WERI-Rb-1 (cell line): ENCODE data around the gene ZDHHC19.
"Not testable (repeated sequence)": the region's sequence is repeated elsewhere in the genome, so short reads cannot be mapped to it uniquely, and the experiment has no call there.

ENCODE experiments used
- DNase-seq: peaks from one replicate; pipeline ENCODE4 v3.0.0-alpha.2; 2020
- H3K27ac ChIP-seq: fragments of 250-450 bp; sonication (Bioruptor Pico); 2 replicates; pipeline ENCODE4 v1.5.1; 2020; ENCODE audit warnings: mild to moderate bottlenecking, moderate library complexity
- H3K27me3 ChIP-seq: fragments of 250-450 bp; sonication (Bioruptor Pico); 2 replicates; pipeline ENCODE4 v1.5.1; 2021; ENCODE audit warnings: mild to moderate bottlenecking, low read depth, moderate library complexity; ENCODE audit not compliant: insufficient read depth, severe bottlenecking
- H3K36me3 ChIP-seq: fragments of 250-450 bp; sonication (Bioruptor Pico); 2 replicates; pipeline ENCODE4 v1.5.1; 2020; ENCODE audit warnings: mild to moderate bottlenecking, moderate library complexity
- H3K4me3 ChIP-seq: 2 replicates; pipeline ENCODE4 v1.5.1; 2011; ENCODE audit warnings: low read depth, mild to moderate bottlenecking, control low read depth, low read length
- H3K9me3 ChIP-seq: fragments of 250-450 bp; sonication (Bioruptor Pico); 2 replicates; pipeline ENCODE4 v1.5.1; 2021; ENCODE audit warnings: mild to moderate bottlenecking, moderate library complexity; ENCODE audit not compliant: severe bottlenecking
- TF ChIP-seq, protein P1 (sequence below): IDR thresholded peaks from 2 replicates; pipeline ENCODE4 v1.5.1; 2011; ENCODE audit warnings: low read depth, mild to moderate bottlenecking, control low read depth, inconsistent platforms, low read length

ZDHHC19 gene

DNA sequence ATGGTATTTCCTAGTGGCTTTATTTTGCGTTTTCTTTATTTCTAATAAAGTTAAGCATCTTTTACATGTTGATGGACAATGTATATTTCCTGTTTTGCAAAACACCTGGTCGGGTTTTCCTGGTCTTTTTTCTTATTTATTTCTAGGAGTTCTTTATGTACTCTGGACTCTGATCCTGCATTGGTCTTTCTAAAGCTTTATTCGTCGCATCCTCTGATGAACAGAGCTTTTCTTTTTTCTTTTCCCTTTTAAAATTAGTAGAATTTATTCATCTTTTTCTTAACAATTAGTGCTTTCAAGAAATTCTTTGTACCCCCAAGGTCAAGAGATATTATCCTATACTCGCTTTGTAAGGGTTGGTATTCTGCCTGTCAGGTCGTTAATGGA, 32.2 kb downstream of the ZDHHC19 start:
- no peaks in the 10 kb centered on the region for H3K36me3 ChIP-seq
- H3K27ac ChIP-seq: no peak overlapping the region
- DNase-seq: no peak
- H3K27me3 ChIP-seq: no peaks in the 10 kb centered on the region
- no peak overlapping the region for H3K4me3 ChIP-seq
- TF ChIP-seq, protein P1, sequence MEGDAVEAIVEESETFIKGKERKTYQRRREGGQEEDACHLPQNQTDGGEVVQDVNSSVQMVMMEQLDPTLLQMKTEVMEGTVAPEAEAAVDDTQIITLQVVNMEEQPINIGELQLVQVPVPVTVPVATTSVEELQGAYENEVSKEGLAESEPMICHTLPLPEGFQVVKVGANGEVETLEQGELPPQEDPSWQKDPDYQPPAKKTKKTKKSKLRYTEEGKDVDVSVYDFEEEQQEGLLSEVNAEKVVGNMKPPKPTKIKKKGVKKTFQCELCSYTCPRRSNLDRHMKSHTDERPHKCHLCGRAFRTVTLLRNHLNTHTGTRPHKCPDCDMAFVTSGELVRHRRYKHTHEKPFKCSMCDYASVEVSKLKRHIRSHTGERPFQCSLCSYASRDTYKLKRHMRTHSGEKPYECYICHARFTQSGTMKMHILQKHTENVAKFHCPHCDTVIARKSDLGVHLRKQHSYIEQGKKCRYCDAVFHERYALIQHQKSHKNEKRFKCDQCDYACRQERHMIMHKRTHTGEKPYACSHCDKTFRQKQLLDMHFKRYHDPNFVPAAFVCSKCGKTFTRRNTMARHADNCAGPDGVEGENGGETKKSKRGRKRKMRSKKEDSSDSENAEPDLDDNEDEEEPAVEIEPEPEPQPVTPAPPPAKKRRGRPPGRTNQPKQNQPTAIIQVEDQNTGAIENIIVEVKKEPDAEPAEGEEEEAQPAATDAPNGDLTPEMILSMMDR: no peak
- no peaks in the 10 kb centered on the region for H3K9me3 ChIP-seq

DNA sequence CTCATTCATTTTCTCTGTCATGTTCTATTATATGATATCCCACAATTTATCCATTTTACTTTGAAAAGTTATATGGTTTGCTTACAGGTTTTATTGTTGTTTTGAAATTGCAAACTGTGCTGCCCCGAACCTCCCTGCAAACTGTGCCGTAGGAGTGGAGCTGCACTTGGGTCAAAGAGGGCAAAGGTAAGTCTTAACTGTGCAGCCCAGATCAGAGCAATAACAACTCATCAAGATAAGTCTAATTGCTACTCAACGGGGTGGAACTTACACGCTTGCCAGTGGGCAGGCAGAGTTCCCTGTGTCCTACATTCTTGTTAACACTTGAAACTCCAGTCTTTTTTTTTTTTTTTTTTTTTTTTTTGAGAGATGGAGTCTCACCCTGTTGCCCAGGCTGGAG, 33.2 kb downstream of the ZDHHC19 start:
- Histone ChIP-seq H3K27ac (no peak overlapping the region), H3K27me3 (no peaks in the 10 kb centered on the region), H3K9me3 (no peaks in the 10 kb centered on the region), H3K36me3 (no peaks in the 10 kb centered on the region), H3K4me3 (no peak overlapping the region)
- TF ChIP-seq, protein P1: no peak
- DNase-seq: no peak

DNA sequence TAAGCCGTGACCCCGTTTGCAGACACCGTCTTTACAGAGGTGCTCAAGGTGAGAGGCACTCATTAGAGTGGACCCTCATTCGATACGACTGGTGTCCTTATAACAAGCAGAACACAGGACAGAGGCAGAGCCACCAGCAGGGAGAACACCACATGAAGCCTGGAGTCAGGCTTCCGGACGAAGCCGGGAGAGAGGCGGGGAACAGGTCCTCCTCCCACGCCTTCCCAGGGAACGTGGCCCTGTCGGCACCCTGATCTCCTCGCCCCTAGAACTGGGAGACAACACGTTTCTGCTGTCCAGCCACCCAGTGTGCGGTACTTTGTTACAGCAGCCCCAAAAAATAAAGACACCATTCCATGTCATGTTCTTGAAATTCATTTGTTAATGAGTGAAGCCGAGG, 33.6 kb downstream of the ZDHHC19 start:
- no peak for DNase-seq

DNA sequence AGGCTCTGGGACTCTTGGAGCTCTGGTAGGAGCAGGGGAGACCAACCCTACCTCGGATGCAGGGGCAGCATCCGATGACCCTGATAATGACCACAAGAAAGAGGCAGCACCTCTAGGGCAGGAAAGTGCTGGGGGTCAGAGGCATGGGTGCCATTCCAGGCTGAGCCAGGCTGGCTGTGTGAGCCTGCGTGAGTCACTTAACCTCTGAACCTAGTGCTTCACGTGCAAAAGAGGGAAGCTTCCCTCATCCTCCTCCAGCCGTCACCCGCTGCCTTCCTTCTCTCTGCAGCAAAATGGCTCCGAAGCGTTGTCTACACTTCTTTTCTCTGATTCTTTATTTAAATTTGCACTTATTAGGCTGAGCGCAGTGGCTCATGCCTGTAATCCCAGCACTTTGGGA, 35.5 kb downstream of the ZDHHC19 start:
- Histone ChIP-seq H3K4me3 (no peak overlapping the region), H3K9me3 (no peaks in the 10 kb centered on the region), H3K36me3 (no peaks in the 10 kb centered on the region), H3K27ac (no peak overlapping the region), H3K27me3 (no peaks in the 10 kb centered on the region)
- DNase-seq: no peak
- TF ChIP-seq, protein P1: no peak

More for the DNA sequence above, 33.6 kb downstream of the ZDHHC19 start:
- Histone ChIP-seq H3K27me3 (no peaks in the 10 kb centered on the region), H3K27ac (no peak overlapping the region), H3K4me3 (no peak overlapping the region), H3K36me3 (no peaks in the 10 kb centered on the region), H3K9me3 (no peaks in the 10 kb centered on the region)
- TF ChIP-seq, protein P1: no peak

DNA sequence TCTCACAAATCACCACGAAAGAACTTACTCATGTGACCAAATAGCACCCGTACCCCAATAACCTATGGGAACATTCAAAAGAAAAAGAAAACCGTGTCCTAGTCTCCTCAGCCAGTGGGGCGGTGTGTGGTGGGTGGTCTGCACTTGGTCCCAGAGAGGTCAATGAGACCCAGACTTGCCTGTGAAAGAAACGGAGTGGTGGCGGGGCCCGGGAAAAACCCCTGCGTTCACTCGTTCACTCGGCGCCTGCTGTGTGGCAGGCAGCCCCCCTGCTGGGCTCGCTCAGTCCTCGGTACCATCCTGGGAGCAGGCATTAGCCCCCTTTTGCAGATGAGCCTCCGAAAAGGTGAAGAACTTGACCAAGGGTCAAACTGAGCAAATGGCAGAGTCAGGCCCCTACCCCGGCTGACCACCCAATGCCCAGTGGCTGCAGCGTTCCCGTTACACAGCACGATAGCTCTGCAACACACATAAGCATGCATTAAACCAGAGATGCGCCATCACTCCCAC, 36.0 kb downstream of the ZDHHC19 start:
- Histone ChIP-seq H3K9me3 (no peaks in the 10 kb centered on the region), H3K4me3 (no peak overlapping the region), H3K27me3 (no peaks in the 10 kb centered on the region), H3K36me3 (no peaks in the 10 kb centered on the region), H3K27ac (no peak overlapping the region)
- DNase-seq: no peak
- TF ChIP-seq, protein P1: no peak

DNA sequence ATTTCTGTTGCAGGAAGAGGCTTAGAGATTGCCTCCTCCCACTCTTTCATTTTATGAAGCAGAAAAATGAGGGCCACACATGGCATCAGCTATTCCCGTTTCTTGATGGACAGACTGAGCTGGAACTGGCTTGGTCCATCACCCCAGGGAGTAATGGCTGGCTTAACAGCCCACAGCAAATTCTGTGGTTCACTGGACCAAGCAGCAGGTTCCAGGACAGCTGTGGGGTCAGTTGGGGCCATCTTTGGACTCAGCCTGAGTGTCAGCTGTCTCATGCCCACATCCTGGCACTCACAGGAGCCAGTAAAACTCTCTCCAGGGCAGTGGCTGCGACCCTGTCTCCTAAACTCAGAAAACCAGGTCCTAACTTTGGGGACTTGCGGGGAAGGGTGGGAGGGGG, 36.5 kb downstream of the ZDHHC19 start:
- DNase-seq: no peak
- TF ChIP-seq, protein P1: no peak
- Histone ChIP-seq H3K36me3 (no peaks in the 10 kb centered on the region), H3K27ac (no peak overlapping the region), H3K4me3 (no peak overlapping the region), H3K27me3 (no peaks in the 10 kb centered on the region), H3K9me3 (no peaks in the 10 kb centered on the region)

DNA sequence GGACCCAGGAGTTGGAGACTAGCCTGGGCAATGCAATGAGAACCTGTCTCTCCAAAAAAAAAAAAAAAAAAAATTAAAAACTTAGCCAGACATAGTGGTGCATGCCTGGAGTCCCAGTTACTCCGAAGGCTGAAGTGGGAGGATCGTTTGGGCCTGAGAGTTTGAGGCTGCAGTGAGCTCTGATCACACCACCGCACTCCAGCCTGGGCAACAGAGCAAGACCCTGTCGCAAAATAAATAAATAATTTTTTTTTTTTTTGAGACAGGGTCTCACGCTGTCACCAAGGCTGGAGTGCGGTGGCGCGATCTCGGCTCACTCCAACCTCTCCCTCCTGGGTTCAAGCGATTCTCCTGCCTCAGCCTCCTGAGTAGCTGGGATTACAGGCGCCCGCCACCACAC, 40.9 kb downstream of the ZDHHC19 start:
- not testable (repeated sequence) for H3K9me3 ChIP-seq, H3K27me3 ChIP-seq, DNase-seq, H3K36me3 ChIP-seq, H3K27ac ChIP-seq, H3K4me3 ChIP-seq
